Right lobe of liver (tissue), 4 donors: ENCODE results near the gene HFM1.
"Not testable (repeated sequence)": the region's sequence is repeated elsewhere in the genome, so short reads cannot be mapped to it uniquely, and the experiment has no call there.

Experiments
- POLR2A ChIP-seq: fragments of 450-650 bp; IDR thresholded peaks from one replicate; pipeline ENCODE4 v1.6.1; 2017; ENCODE audit warnings: antibody characterized with exemption, mild to moderate bottlenecking
- TF ChIP-seq, protein P1 (sequence below), 4 donors: fragments of 200-600 bp in 3 of 4; fragments of 450-650 bp in 1 of 4; IDR thresholded peaks; one replicate each; pipeline versions ENCODE4 v1.5.1 to v1.8.0; 2016 to 2022; ENCODE audit warnings: antibody characterized with exemption in 4 of 4, mild to moderate bottlenecking in 2 of 4
- donor health status: DM: no; HTN: no; CAD: no.
- donor health status: DM: no; HTN: no; CAD: no.
- donor health status: DM: no; HTN: yes; CAD: no.

DNA sequence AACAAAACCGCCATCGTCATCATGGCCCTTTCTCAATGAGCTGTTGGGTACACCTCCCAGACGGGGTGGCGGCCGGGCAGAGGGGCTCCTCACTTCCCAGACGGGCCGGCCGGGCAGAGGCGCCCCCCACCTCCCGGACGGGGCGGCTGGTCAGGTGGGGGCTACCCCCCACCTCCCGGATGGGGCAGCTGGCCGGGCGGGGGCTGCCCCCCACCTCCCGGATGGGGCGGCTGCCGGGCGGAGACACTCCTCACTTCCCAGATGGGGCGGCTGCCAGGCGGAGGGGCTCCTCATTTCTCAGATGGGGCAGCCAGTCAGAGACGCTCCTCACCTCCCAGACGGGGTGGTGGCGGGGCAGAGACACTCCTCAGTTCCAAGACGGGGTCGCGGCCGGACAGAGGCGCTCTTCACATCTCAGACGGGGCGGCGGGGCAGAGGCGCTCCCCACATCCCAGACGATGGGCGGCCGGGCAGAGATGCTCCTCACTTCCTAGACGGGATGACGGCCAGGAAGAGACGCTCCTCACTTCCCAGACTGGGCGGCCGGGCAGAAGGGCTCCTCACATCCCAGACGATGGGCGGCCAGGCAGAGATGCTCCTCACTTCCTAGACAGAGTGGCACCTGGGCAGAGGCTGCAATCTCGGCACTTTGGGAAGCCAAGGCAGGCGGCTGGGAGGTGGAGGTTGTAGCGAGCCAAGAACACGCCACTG lies 115.6 kb downstream of the HFM1 start:
- TF ChIP-seq, protein P1, sequence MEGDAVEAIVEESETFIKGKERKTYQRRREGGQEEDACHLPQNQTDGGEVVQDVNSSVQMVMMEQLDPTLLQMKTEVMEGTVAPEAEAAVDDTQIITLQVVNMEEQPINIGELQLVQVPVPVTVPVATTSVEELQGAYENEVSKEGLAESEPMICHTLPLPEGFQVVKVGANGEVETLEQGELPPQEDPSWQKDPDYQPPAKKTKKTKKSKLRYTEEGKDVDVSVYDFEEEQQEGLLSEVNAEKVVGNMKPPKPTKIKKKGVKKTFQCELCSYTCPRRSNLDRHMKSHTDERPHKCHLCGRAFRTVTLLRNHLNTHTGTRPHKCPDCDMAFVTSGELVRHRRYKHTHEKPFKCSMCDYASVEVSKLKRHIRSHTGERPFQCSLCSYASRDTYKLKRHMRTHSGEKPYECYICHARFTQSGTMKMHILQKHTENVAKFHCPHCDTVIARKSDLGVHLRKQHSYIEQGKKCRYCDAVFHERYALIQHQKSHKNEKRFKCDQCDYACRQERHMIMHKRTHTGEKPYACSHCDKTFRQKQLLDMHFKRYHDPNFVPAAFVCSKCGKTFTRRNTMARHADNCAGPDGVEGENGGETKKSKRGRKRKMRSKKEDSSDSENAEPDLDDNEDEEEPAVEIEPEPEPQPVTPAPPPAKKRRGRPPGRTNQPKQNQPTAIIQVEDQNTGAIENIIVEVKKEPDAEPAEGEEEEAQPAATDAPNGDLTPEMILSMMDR (IDR thresholded peaks at IDR 0.05) = not testable (repeated sequence)
- TF ChIP-seq POLR2A = not testable (repeated sequence)
